ENCODE data around the gene GTSE1. TPM values are rescaled to one million over a fixed set of nuclear protein-coding genes. Genes with fewer than 3 reads are reported as not detected.

The GTSE1 gene
- total and polyA plus RNA-seq, 2 of the 13 experiments (the other 11 are each of a cell fraction or from before 2014, with no cell fraction given), result 10.7 to 13.5 TPM

DNA sequence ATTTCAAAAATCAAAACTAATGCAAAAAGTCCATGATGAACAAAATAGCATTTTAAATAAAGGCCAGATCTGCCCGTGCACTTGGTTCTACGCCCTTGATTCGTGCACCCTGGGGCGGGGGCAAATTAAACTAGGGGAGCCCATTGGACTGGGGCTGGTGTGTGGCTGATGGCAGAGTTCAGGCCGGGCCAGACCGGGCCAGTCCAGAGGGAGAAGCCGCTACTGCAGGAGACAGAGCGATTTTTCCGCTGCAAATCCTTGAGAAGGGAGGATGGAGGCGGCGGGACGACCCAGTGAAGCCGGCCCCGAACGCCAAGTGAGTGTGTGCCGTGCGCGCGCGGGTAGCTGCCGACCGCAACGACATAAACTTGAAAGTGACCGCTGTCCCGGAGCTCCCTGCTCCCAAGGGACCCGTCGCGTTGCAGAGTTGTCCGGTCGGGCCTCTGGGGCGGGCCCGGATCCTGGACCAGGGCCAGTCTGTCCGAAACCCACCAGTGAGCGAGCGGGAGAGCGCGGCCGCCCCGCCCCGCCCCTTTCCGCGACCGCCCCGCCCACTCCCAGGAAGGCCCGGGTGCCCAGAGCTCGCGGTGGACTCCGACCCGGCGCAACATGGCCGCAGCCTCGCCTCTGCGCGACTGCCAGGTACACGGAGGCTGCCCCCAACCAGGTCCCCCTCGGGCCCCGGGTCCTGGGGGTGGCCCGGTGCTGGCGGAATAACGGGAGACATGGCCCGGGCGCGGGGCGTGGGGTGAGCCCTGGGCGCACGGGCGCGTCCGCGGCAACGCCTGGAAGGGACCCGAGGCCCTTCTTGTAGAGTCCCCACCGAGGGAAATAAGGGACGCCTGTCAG lies 29.0 kb upstream of the GTSE1 start, which contains the start of gene TTC38 (continued):
- TF ChIP-seq, protein P1, sequence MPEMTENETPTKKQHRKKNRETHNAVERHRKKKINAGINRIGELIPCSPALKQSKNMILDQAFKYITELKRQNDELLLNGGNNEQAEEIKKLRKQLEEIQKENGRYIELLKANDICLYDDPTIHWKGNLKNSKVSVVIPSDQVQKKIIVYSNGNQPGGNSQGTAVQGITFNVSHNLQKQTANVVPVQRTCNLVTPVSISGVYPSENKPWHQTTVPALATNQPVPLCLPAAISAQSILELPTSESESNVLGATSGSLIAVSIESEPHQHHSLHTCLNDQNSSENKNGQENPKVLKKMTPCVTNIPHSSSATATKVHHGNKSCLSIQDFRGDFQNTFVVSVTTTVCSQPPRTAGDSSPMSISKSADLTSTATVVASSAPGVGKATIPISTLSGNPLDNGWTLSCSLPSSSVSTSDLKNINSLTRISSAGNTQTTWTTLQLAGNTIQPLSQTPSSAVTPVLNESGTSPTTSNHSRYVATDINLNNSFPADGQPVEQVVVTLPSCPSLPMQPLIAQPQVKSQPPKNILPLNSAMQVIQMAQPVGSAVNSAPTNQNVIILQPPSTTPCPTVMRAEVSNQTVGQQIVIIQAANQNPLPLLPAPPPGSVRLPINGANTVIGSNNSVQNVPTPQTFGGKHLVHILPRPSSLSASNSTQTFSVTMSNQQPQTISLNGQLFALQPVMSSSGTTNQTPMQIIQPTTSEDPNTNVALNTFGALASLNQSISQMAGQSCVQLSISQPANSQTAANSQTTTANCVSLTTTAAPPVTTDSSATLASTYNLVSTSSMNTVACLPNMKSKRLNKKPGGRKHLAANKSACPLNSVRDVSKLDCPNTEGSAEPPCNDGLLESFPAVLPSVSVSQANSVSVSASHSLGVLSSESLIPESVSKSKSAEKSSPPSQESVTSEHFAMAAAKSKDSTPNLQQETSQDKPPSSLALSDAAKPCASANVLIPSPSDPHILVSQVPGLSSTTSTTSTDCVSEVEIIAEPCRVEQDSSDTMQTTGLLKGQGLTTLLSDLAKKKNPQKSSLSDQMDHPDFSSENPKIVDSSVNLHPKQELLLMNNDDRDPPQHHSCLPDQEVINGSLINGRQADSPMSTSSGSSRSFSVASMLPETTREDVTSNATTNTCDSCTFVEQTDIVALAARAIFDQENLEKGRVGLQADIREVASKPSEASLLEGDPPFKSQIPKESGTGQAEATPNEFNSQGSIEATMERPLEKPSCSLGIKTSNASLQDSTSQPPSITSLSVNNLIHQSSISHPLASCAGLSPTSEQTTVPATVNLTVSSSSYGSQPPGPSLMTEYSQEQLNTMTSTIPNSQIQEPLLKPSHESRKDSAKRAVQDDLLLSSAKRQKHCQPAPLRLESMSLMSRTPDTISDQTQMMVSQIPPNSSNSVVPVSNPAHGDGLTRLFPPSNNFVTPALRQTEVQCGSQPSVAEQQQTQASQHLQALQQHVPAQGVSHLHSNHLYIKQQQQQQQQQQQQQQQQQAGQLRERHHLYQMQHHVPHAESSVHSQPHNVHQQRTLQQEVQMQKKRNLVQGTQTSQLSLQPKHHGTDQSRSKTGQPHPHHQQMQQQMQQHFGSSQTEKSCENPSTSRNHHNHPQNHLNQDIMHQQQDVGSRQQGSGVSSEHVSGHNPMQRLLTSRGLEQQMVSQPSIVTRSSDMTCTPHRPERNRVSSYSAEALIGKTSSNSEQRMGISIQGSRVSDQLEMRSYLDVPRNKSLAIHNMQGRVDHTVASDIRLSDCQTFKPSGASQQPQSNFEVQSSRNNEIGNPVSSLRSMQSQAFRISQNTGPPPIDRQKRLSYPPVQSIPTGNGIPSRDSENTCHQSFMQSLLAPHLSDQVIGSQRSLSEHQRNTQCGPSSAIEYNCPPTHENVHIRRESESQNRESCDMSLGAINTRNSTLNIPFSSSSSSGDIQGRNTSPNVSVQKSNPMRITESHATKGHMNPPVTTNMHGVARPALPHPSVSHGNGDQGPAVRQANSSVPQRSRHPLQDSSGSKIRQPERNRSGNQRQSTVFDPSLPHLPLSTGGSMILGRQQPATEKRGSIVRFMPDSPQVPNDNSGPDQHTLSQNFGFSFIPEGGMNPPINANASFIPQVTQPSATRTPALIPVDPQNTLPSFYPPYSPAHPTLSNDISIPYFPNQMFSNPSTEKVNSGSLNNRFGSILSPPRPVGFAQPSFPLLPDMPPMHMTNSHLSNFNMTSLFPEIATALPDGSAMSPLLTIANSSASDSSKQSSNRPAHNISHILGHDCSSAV (CRISPR knock-in tag; IDR thresholded peaks at IDR 0.05; ENCODE audit: borderline replicate concordance), result no peak
- TF ChIP-seq, protein P2, sequence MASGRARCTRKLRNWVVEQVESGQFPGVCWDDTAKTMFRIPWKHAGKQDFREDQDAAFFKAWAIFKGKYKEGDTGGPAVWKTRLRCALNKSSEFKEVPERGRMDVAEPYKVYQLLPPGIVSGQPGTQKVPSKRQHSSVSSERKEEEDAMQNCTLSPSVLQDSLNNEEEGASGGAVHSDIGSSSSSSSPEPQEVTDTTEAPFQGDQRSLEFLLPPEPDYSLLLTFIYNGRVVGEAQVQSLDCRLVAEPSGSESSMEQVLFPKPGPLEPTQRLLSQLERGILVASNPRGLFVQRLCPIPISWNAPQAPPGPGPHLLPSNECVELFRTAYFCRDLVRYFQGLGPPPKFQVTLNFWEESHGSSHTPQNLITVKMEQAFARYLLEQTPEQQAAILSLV (CRISPR knock-in tag; IDR thresholded peaks at IDR 0.05; ENCODE audit: borderline replicate concordance), result no peak
- TF ChIP-seq ZNF224 (CRISPR knock-in tag; IDR thresholded peaks at IDR 0.05) (no peak), ZNF761 (CRISPR knock-in tag; conservative IDR thresholded peaks at IDR 0.05) (no peak), SMAD3 (CRISPR knock-in tag; IDR thresholded peaks at IDR 0.05) (no peak), KMT2A (CRISPR knock-in tag; IDR thresholded peaks at IDR 0.05) (peak; percentile 74), HMGA1 (CRISPR knock-in tag; conservative IDR thresholded peaks at IDR 0.05) (no peak), ATAD3A (CRISPR knock-in tag; IDR thresholded peaks at IDR 0.05) (no peak), ZNF879 (CRISPR knock-in tag; IDR thresholded peaks at IDR 0.05) (0 out of 2 replicates have a peak, but pooled peaks have one; percentile 48)
- TF ChIP-seq, protein P3, sequence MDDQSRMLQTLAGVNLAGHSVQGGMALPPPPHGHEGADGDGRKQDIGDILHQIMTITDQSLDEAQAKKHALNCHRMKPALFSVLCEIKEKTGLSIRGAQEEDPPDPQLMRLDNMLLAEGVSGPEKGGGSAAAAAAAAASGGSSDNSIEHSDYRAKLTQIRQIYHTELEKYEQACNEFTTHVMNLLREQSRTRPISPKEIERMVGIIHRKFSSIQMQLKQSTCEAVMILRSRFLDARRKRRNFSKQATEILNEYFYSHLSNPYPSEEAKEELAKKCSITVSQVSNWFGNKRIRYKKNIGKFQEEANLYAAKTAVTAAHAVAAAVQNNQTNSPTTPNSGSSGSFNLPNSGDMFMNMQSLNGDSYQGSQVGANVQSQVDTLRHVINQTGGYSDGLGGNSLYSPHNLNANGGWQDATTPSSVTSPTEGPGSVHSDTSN (CRISPR knock-in tag; IDR thresholded peaks at IDR 0.05; ENCODE audit: borderline replicate concordance), result no peak
- TF ChIP-seq, protein P4, sequence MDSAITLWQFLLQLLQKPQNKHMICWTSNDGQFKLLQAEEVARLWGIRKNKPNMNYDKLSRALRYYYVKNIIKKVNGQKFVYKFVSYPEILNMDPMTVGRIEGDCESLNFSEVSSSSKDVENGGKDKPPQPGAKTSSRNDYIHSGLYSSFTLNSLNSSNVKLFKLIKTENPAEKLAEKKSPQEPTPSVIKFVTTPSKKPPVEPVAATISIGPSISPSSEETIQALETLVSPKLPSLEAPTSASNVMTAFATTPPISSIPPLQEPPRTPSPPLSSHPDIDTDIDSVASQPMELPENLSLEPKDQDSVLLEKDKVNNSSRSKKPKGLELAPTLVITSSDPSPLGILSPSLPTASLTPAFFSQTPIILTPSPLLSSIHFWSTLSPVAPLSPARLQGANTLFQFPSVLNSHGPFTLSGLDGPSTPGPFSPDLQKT (CRISPR knock-in tag; IDR thresholded peaks at IDR 0.05; ENCODE audit: borderline replicate concordance), result no peak
- TF ChIP-seq, protein P5, sequence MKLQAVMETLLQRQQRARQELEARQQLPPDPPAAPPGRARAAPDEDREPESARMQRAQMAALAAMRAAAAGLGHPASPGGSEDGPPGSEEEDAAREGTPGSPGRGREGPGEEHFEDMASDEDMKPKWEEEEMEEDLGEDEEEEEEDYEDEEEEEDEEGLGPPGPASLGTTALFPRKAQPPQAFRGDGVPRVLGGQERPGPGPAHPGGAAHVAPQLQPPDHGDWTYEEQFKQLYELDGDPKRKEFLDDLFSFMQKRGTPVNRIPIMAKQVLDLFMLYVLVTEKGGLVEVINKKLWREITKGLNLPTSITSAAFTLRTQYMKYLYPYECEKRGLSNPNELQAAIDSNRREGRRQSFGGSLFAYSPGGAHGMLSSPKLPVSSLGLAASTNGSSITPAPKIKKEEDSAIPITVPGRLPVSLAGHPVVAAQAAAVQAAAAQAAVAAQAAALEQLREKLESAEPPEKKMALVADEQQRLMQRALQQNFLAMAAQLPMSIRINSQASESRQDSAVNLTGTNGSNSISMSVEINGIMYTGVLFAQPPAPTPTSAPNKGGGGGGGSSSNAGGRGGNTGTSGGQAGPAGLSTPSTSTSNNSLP (IDR thresholded peaks at IDR 0.05; ENCODE audit: low read depth, low read length), result no peak

All from HepG2 (cell line).